C4-2B (cell line): ENCODE results near the gene HOXD9.

Source experiments
- CTCF ChIP-seq: fragments of 450-650 bp; conservative IDR thresholded peaks from 2 replicates; pipeline ENCODE4 v1.5.1; 2017; ENCODE audit warnings: mild to moderate bottlenecking
- ZFX ChIP-seq: fragments of 450-650 bp; IDR thresholded peaks from 2 replicates; pipeline ENCODE4 v1.6.1; 2017

- TF ChIP-seq CTCF (no peak), ZFX (no peak)
Measured at GRCh38 chr2:176093898-176094249, 28.6 kb upstream of the HOXD9 start.
